Mononuclear cell (primary cell): Measurements from ENCODE around the gene NAP1L4. TPM values are rescaled to one million over a fixed set of nuclear protein-coding genes. Genes with fewer than 3 reads are reported as not detected.

Experiments
- H3K27me3 ChIP-seq: 2 replicates; pipeline ENCODE4 v1.6.0; 2011; ENCODE audit warnings: low read length, control low read depth; ENCODE audit not compliant: insufficient read depth
- H3K4me1 ChIP-seq: 2 replicates; pipeline ENCODE4 v1.5.1; 2011; ENCODE audit warnings: mild to moderate bottlenecking, low read length, control low read depth; ENCODE audit not compliant: insufficient read depth
- H3K4me3 ChIP-seq: 2 replicates; pipeline ENCODE4 v1.5.1; 2011; ENCODE audit warnings: mild to moderate bottlenecking, low read length, moderate library complexity
- H3K9me3 ChIP-seq: 2 replicates; pipeline ENCODE4 v1.5.1; 2011; ENCODE audit warnings: low read depth, mild to moderate bottlenecking, control low read depth, low read length
- total RNA-seq: library from RNA; depleted of rRNA; stranded (reverse); fragments of >200 nt; gene quantifications from one replicate; pipeline ENCODE4 v1.2.3, GENCODE V29; 2012

Gene NAP1L4
- total RNA-seq, 1 donor = 272 TPM

- peaks cover 14% of the 10 kb centered on the region for H3K4me1 ChIP-seq
- no peaks in the 10 kb centered on the region for H3K27me3 ChIP-seq
- H3K4me3 ChIP-seq = no peak overlapping the region
- no peaks in the 10 kb centered on the region for H3K9me3 ChIP-seq
These were observed 28.4 kb downstream of the NAP1L4 start for GRCh38 chr11:2963761-2964160.

DNA sequence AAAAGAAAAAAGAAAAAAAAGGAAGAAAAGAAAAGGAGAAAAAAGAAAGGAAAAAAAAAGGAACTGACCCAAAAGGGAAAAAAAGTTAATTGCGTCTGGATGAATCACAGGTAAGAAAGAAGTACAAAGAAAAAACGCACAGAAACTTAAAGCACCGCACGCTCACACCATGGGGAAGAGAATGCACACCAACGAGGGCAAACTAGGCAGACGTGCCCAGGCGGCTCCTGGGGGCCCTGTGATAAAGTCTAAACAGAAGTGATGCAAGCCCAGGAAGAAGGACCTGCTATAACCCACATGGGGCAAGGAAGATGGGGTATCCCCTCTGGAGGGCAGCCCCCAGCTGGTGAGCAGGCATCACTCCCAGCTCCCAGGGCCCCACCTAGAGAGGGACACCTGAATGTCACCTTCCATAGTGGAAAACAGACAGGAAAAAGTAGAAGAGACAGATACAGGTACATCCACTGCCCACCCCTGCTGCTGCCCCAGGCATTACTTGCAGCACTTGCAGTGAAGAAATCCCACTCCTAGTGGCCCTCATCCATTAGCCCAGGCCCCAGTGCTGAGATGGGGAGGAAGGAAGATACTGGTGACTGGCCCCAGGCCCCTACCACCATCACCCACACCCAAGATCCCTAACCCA is 28.9 kb downstream of the NAP1L4 start:
- H3K27me3 ChIP-seq = no peaks in the 10 kb centered on the region
- H3K9me3 ChIP-seq = no peaks in the 10 kb centered on the region
- H3K4me3 ChIP-seq = no peak overlapping the region
- H3K4me1 ChIP-seq = peaks cover 20% of the 10 kb centered on the region

GRCh38 chr11:2961080-2961479 is 31.0 kb downstream of the NAP1L4 start:
- H3K9me3 ChIP-seq = no peaks in the 10 kb centered on the region
- no peak overlapping the region for H3K4me3 ChIP-seq
- H3K27me3 ChIP-seq = no peaks in the 10 kb centered on the region
- H3K4me1 ChIP-seq = peaks cover 26% of the 10 kb centered on the region

GRCh38 chr11:2960139-2960538 is 32.0 kb downstream of the NAP1L4 start:
- Histone ChIP-seq H3K4me3 (no peak overlapping the region), H3K27me3 (no peaks in the 10 kb centered on the region), H3K4me1 (peaks cover 26% of the 10 kb centered on the region), H3K9me3 (no peaks in the 10 kb centered on the region)

- no peak overlapping the region for H3K4me3 ChIP-seq
- H3K27me3 ChIP-seq = no peaks in the 10 kb centered on the region
- peaks cover 23% of the 10 kb centered on the region for H3K4me1 ChIP-seq
- no peaks in the 10 kb centered on the region for H3K9me3 ChIP-seq
These were observed 33.9 kb downstream of the NAP1L4 start for GRCh38 chr11:2958251-2958650.

- no peak overlapping the region for H3K4me3 ChIP-seq
- no peaks in the 10 kb centered on the region for H3K9me3 ChIP-seq
- H3K27me3 ChIP-seq = no peaks in the 10 kb centered on the region
- H3K4me1 ChIP-seq = peaks cover 32% of the 10 kb centered on the region
These were observed 36.1 kb downstream of the NAP1L4 start for GRCh38 chr11:2955906-2956476.

GRCh38 chr11:2954263-2954662 is 37.9 kb downstream of the NAP1L4 start:
- Histone ChIP-seq H3K4me1 (peaks cover 33% of the 10 kb centered on the region), H3K9me3 (no peaks in the 10 kb centered on the region), H3K27me3 (no peaks in the 10 kb centered on the region), H3K4me3 (no peak overlapping the region)

- Histone ChIP-seq H3K4me1 (peaks cover 18% of the 10 kb centered on the region), H3K9me3 (no peaks in the 10 kb centered on the region)
These were observed 39.8 kb downstream of the NAP1L4 start for GRCh38 chr11:2952290-2952689.

GRCh38 chr11:2951231-2952110 is 40.7 kb downstream of the NAP1L4 start:
- H3K4me3 ChIP-seq = no peak overlapping the region
- H3K9me3 ChIP-seq = no peaks in the 10 kb centered on the region
- peaks cover 18% of the 10 kb centered on the region for H3K4me1 ChIP-seq
- no peaks in the 10 kb centered on the region for H3K27me3 ChIP-seq

More at GRCh38 chr11:2952290-2952689, 39.8 kb downstream of the NAP1L4 start:
- H3K27me3 ChIP-seq = no peaks in the 10 kb centered on the region
- H3K4me3 ChIP-seq = no peak overlapping the region

GRCh38 chr11:2950825-2951224 is 41.3 kb downstream of the NAP1L4 start:
- H3K4me3 ChIP-seq = no peak overlapping the region
- no peaks in the 10 kb centered on the region for H3K27me3 ChIP-seq
- no peaks in the 10 kb centered on the region for H3K9me3 ChIP-seq

GRCh38 chr11:2949920-2950319 is 42.2 kb downstream of the NAP1L4 start:
- no peaks in the 10 kb centered on the region for H3K9me3 ChIP-seq
- peaks cover 32% of the 10 kb centered on the region for H3K4me1 ChIP-seq
- no peak overlapping the region for H3K4me3 ChIP-seq
- H3K27me3 ChIP-seq = no peaks in the 10 kb centered on the region

More at GRCh38 chr11:2950825-2951224, 41.3 kb downstream of the NAP1L4 start:
- H3K4me1 ChIP-seq = peaks cover 23% of the 10 kb centered on the region

DNA sequence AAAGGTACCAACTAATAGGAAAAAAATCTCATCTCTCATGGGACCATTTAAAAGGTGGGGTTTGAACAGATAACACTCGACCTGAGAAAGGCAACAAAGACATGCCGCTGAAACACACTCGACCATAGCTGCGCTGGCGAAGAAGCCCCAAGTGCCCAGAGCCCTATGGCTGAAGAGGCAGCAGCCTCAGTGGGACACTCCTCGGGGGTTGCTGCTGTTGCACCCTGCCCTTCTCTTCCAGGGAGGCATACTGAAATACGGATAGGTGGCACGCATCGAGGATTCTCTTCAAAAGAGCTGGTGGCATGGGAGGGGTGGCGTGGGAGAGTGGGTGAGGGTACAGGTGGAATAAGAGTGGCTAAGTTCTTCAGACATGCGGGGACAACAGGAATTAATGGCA is 44.4 kb downstream of the NAP1L4 start:
- Histone ChIP-seq H3K4me3 (no peak overlapping the region), H3K27me3 (no peaks in the 10 kb centered on the region), H3K9me3 (no peaks in the 10 kb centered on the region), H3K4me1 (peaks cover 33% of the 10 kb centered on the region)

GRCh38 chr11:2945757-2946287 is 46.3 kb downstream of the NAP1L4 start:
- Histone ChIP-seq H3K4me3 (no peak overlapping the region), H3K4me1 (peaks cover 20% of the 10 kb centered on the region), H3K9me3 (no peaks in the 10 kb centered on the region), H3K27me3 (no peaks in the 10 kb centered on the region)

DNA sequence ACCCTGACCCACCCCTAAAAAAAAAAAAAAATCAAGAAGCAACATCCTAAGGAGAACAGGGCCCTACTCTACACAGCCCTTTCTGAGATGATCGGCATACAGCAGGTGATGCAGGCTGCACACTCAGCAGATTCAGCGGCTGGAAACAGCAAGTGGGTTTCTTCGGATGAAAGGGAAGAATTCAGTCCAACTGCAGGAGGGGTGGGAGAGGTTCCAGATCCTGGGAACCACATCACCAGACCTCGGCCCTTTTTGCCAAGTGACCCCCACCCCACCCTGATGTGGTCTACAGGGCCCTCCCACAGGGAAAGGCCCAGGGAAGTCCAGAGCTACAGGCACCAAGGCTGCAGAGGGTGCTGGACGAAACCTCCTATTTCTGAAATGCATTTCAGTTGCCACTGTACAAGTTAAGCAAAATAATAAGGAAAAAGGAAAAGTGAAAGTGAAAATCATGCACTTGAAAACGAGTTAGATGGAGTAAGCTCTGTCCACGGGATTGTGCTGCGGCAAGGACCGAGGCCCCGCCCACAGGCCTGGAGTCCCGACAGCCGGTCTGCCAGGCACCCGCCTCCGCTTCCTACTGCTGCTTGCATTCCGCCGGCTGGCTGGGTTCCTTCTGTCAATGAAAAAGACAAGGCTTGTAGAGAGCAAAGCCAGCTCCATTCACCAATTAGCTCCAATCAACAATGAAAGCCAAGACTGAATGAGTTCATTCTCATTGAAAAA is 46.9 kb downstream of the NAP1L4 start:
- no peaks in the 10 kb centered on the region for H3K9me3 ChIP-seq
- H3K4me1 ChIP-seq = peaks cover 26% of the 10 kb centered on the region
- no peak overlapping the region for H3K4me3 ChIP-seq
- H3K27me3 ChIP-seq = no peaks in the 10 kb centered on the region

DNA sequence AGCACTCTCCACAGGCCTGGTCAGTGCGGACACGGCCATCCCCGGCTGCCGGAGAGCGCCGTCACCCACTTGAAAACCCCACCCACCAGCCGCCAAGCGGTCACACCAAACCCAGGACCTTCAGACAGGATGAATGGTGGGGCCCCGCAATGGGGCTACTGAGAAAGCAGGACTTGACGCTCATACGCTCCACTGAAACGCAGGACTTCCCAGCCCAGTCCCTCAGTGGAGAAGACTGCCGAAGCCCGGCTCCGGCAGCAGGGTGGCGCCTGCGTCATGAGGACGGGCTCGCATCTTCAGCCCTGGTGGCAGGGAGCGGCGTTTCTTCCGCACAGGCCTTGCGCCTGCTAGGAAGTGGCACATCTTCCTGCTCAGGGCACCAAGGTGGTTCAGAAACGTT is 47.6 kb downstream of the NAP1L4 start:
- H3K9me3 ChIP-seq = no peaks in the 10 kb centered on the region
- no peak overlapping the region for H3K4me3 ChIP-seq
- peaks cover 32% of the 10 kb centered on the region for H3K4me1 ChIP-seq
- H3K27me3 ChIP-seq = no peaks in the 10 kb centered on the region
